Esophagus squamous epithelium (tissue), 4 donors: ENCODE measurements around the gene ZNF532.

Experiments
- POLR2A ChIP-seq, 4 donors: fragments of 450-650 bp; IDR thresholded peaks; one replicate each; pipeline ENCODE4 v1.6.1; 2017; ENCODE audit warnings: antibody characterized with exemption in 4 of 4, mild to moderate bottlenecking in 4 of 4, moderate library complexity in 3 of 4
- TF ChIP-seq, protein P1 (sequence below), 6 experiments: fragments of 450-650 bp in 4 of 6; fragments of 200-600 bp in 2 of 6; sonication (generic) in 2 of 6; IDR thresholded peaks; one replicate each; pipeline ENCODE4 v1.5.1; 2016 to 2019; ENCODE audit warnings: antibody characterized with exemption in 6 of 6, mild to moderate bottlenecking in 4 of 6, moderate library complexity in 4 of 6

DNA sequence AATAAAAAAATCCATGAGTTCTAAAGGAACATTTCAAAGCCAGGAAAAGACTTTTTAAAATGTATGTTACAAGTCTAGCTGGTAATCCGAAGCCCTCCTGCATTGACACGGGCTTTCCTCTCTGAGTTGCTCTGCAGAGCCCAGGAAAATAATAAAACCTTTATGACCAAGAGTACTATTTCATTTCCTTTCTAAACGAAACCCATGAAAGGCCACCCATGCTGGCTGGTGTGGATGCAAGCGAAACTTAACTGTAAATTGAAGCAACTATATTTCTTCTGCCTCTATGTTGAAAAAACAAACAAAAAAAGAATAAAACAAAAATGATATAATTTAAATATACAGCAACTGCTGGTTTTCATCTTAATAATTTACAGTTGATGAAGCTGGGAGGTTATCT lies 41.3 kb upstream of the ZNF532 start:
- TF ChIP-seq POLR2A (IDR thresholded peaks at IDR 0.05): no peak
- TF ChIP-seq, protein P1, sequence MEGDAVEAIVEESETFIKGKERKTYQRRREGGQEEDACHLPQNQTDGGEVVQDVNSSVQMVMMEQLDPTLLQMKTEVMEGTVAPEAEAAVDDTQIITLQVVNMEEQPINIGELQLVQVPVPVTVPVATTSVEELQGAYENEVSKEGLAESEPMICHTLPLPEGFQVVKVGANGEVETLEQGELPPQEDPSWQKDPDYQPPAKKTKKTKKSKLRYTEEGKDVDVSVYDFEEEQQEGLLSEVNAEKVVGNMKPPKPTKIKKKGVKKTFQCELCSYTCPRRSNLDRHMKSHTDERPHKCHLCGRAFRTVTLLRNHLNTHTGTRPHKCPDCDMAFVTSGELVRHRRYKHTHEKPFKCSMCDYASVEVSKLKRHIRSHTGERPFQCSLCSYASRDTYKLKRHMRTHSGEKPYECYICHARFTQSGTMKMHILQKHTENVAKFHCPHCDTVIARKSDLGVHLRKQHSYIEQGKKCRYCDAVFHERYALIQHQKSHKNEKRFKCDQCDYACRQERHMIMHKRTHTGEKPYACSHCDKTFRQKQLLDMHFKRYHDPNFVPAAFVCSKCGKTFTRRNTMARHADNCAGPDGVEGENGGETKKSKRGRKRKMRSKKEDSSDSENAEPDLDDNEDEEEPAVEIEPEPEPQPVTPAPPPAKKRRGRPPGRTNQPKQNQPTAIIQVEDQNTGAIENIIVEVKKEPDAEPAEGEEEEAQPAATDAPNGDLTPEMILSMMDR (IDR thresholded peaks at IDR 0.05): no peak
